Right atrium auricular region (tissue), 2 donors: Measurements from ENCODE around the gene ZGPAT. TPM values are rescaled to one million over a fixed set of nuclear protein-coding genes. Genes with fewer than 3 reads are reported as not detected.

Experiments
- DNase-seq: peaks from one replicate; pipeline ENCODE4 v3.0.0-alpha.2; 2019; ENCODE audit warnings: low spot score
- H3K27ac ChIP-seq, 2 donors: fragments of 200-600 bp; sonication (generic); 1 replicate in 1 of 2; 2 replicates in 1 of 2; pipeline ENCODE4 v1.5.1; 2016 to 2019
- H3K27me3 ChIP-seq, 2 donors: fragments of 200-600 bp; sonication (generic); one replicate each; pipeline versions ENCODE4 v1.5.1 to v1.6.0; 2017 to 2019
- H3K36me3 ChIP-seq: fragments of 200-600 bp; sonication (generic); one replicate; pipeline ENCODE4 v1.5.1; 2016
- H3K4me1 ChIP-seq, 2 donors: fragments of 200-600 bp; sonication (generic); one replicate each; pipeline versions ENCODE4 v1.5.1 to v1.6.0; 2017 to 2019
- H3K4me3 ChIP-seq, 2 donors: fragments of 200-600 bp; sonication (generic); 1 replicate in 1 of 2; 2 replicates in 1 of 2; pipeline ENCODE4 v1.5.1; 2017 to 2019; ENCODE audit warnings: mild to moderate bottlenecking in 1 of 2, moderate library complexity in 1 of 2
- H3K9me3 ChIP-seq, 2 donors: fragments of 200-600 bp; sonication (generic); one replicate each; pipeline ENCODE4 v1.5.1; 2019
- CTCF ChIP-seq, 2 donors: fragments of 200-600 bp; sonication (generic); IDR thresholded peaks; one replicate each; pipeline ENCODE4 v1.5.1; 2019; ENCODE audit warnings: antibody characterized with exemption in 2 of 2
- total RNA-seq, 2 donors: library from RNA; depleted of rRNA; stranded (reverse); fragments of >200 nt; gene quantifications; one replicate each; pipeline ENCODE4 v1.1.0, GENCODE V29; 2016

ZGPAT gene
- total RNA-seq, 2 donors from 2014 or later = 11.9 to 15.1 TPM

- peaks cover 0 to 15% of the 10 kb centered on the region in 2 donors for H3K4me1 ChIP-seq
- H3K4me3 ChIP-seq = no peak overlapping the region
- H3K9me3 ChIP-seq = no peaks in the 10 kb centered on the region
- no peak for TF ChIP-seq CTCF (IDR thresholded peaks at IDR 0.05)
- no peak overlapping the region for H3K27ac ChIP-seq
- no peaks in the 10 kb centered on the region for H3K27me3 ChIP-seq
- DNase-seq = no peak
- peaks cover 28% of the 10 kb centered on the region for H3K36me3 ChIP-seq
Observed at GRCh38 chr20:63733579-63734081, 25.8 kb downstream of the ZGPAT start.

- Histone ChIP-seq H3K36me3 (peaks cover 28% of the 10 kb centered on the region), H3K4me1 (peaks cover 0 to 21% of the 10 kb centered on the region in 2 donors), H3K4me3 (no peak overlapping the region), H3K9me3 (no peaks in the 10 kb centered on the region), H3K27me3 (no peaks in the 10 kb centered on the region), H3K27ac (no peak overlapping the region)
- DNase-seq = no peak
- TF ChIP-seq CTCF (IDR thresholded peaks at IDR 0.05) = no peak
Observed at GRCh38 chr20:63734111-63734945, 26.5 kb downstream of the ZGPAT start.

GRCh38 chr20:63734946-63735858, 27.4 kb downstream of the ZGPAT start:
- no peak for TF ChIP-seq CTCF (IDR thresholded peaks at IDR 0.05)
- H3K4me1 ChIP-seq = peaks cover 0 to 21% of the 10 kb centered on the region in 2 donors
- no peak overlapping the region for H3K27ac ChIP-seq
- H3K4me3 ChIP-seq = no peak overlapping the region
- H3K27me3 ChIP-seq = no peaks in the 10 kb centered on the region
- H3K36me3 ChIP-seq = peaks cover 28% of the 10 kb centered on the region
- no peaks in the 10 kb centered on the region for H3K9me3 ChIP-seq
- no peak for DNase-seq

- no peak for TF ChIP-seq CTCF (IDR thresholded peaks at IDR 0.05)
- Histone ChIP-seq H3K36me3 (peaks cover 28% of the 10 kb centered on the region), H3K9me3 (no peaks in the 10 kb centered on the region), H3K27me3 (no peaks in the 10 kb centered on the region), H3K4me1 (peaks cover 0 to 29% of the 10 kb centered on the region in 2 donors), H3K4me3 (peak within 1 kb of the TSS in 1 of 2 donors; percentile 29), H3K27ac (no peak within 1 kb of the TSS)
- no peak for DNase-seq
Observed at GRCh38 chr20:63735859-63736718, 28.2 kb downstream of the ZGPAT start, which contains the start of gene LIME1. LIME1 (plus strand) TSS chr20:63736664; CDS start chr20:63737550, 886 bp downstream.
